Testis (tissue), 3 donors: ENCODE data around the gene SHISA8. TPM values are rescaled to one million over a fixed set of nuclear protein-coding genes. Genes with fewer than 3 reads are reported as not detected.

ENCODE experiments used
- DNase-seq: peaks from one replicate; pipeline ENCODE4 v3.0.0-alpha.2; 2019
- H3K27ac ChIP-seq, 2 donors: fragments of 200-600 bp; sonication (generic); one replicate each; pipeline ENCODE4 v1.5.1; 2019
- H3K27me3 ChIP-seq: fragments of 200-600 bp; sonication (generic); one replicate; pipeline ENCODE4 v1.5.1; 2019
- H3K36me3 ChIP-seq: fragments of 200-600 bp; sonication (generic); one replicate; pipeline ENCODE4 v1.5.1; 2017; ENCODE audit warnings: low read depth; ENCODE audit errors: missing control alignments
- H3K4me1 ChIP-seq: fragments of 200-600 bp; sonication (generic); one replicate; pipeline ENCODE4 v1.5.1; 2019
- H3K4me3 ChIP-seq, 2 donors: fragments of 200-600 bp; sonication (generic); one replicate each; pipeline ENCODE4 v1.5.1; 2017 to 2019
- H3K9me3 ChIP-seq: fragments of 200-600 bp; sonication (generic); one replicate; pipeline ENCODE4 v1.5.1; 2017
- CTCF ChIP-seq, 3 experiments: fragments of 450-650 bp in 2 of 3; fragments of 200-600 bp in 1 of 3; sonication (generic) in 1 of 3; IDR thresholded peaks; one replicate each; pipeline ENCODE4 v1.5.1; 2016 to 2019; ENCODE audit warnings: antibody characterized with exemption in 3 of 3, mild to moderate bottlenecking in 2 of 3, moderate library complexity in 1 of 3
- POLR2A ChIP-seq: fragments of 450-650 bp; IDR thresholded peaks from one replicate; pipeline ENCODE4 v1.6.1; 2017; ENCODE audit warnings: antibody characterized with exemption, mild to moderate bottlenecking, moderate library complexity
- WGBS, 2 donors: methylation state at CpG; one replicate each; pipeline ENCODE4 v1.1.5; 2018; 5-methylcytosine and 5-hydroxymethylcytosine counted together
- intact Hi-C: fragments of 100-400 bp; cut with DNase I; formaldehyde crosslinking; loops from one replicate; pipeline ENCODE4 v1.15.1; 2023; ENCODE audit warnings: low total_unique reads
- polyA plus RNA-seq: library from polyadenylated mRNA; stranded (reverse); fragments of 350-450 nt; fragmentation: Illumina TruSeq; extraction: RNeasy Lipid Tissue Mini Kit (QIAGEN cat#74804); gene quantifications from one replicate; pipeline ENCODE4 v1.2.3, GENCODE V29; 2014; ENCODE audit warnings: low read depth, low replicate concordance; ENCODE audit not compliant: insufficient read depth
- total RNA-seq, 2 donors: library from RNA; depleted of rRNA; stranded (reverse); fragments of >200 nt; gene quantifications; one replicate each; pipeline ENCODE4 v1.2.3, GENCODE V29; 2016

SHISA8 gene
- total and polyA plus RNA-seq, 3 donors from 2014 or later = 1.3 to 1.4 TPM; not detected in 1

DNA sequence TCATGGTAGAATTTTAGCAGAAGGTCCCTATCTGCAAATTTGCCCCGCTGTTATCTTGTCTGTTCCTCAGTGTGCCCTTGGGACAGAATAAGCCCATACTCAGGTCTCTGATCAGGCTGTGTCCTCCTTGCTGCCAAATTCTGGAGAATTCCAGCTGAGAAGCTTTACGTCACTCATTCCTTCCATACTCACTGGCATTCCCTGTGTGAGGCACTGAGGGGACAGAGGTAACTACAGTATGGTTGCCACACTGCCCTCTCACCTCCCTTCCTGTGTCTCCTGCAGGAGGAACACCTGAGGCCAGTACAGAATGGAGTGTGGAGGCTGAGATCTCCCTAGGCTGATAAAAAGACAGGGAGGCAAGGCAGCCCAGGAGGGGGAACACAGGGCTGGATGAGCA is 31.5 kb downstream of the SHISA8 start:
- Histone ChIP-seq H3K36me3 (no peaks in the 10 kb centered on the region), H3K9me3 (no peaks in the 10 kb centered on the region), H3K4me3 (no peak overlapping the region), H3K4me1 (no peaks in the 10 kb centered on the region), H3K27ac (no peak overlapping the region), H3K27me3 (no peaks in the 10 kb centered on the region)
- 42 to 84% methylated on average over 2 of the region's 2 CpGs for WGBS, 2 donors
- peak; percentile 27 for DNase-seq
- TF ChIP-seq POLR2A (no peak), CTCF (IDR thresholded peaks at IDR 0.05) (no peak)
- intact Hi-C loops = no loop called here

DNA sequence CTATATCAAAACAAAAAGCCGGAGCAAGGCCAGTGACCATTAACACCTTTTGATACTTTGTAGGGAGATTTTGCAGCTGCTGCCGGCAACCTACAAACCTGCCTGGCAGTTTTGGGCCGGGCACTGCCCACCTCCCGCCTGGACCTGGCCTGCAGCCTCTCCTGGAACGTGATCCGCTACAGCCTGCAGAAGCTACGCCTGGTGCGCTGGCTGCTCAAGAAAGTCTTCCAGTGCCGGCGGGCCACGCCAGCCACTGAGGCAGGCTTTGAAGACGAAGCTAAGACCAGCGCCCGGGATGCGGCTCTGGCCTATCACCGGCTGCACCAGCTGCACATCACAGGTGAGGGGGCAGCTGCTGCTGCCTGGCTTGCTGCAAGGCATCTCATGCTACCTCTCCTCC is 34.2 kb downstream of the SHISA8 start:
- TF ChIP-seq CTCF (IDR thresholded peaks at IDR 0.05) = no peak
- TF ChIP-seq POLR2A = no peak
- H3K27ac ChIP-seq = no peak overlapping the region
- no peaks in the 10 kb centered on the region for H3K27me3 ChIP-seq
- no peak for DNase-seq
- no peaks in the 10 kb centered on the region for H3K9me3 ChIP-seq
- 78 to 90% methylated on average over 16 of the region's 16 CpGs for WGBS, 2 donors
- no peaks in the 10 kb centered on the region for H3K4me1 ChIP-seq
- H3K4me3 ChIP-seq = no peak overlapping the region
- intact Hi-C loops = no loop called here
- no peaks in the 10 kb centered on the region for H3K36me3 ChIP-seq

DNA sequence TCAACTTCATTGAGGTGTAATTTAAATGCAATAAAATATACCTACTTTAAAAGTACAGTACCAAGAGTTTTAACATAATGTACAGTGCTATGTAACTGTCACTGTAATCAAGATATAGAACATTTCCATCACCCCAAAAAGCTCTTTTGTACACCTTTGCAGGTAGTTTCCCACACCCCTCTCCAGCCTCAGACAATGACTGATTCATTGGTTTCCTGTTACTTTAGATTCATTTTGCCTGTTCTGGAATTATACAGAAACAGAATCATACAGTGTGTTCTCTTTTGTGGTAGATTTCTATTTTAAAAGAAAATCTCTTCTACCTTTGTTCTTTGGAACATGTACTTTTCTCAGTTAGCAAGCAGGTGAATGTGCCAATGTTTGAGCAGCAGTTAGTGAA is 38.2 kb downstream of the SHISA8 start:
- no peaks in the 10 kb centered on the region for H3K36me3 ChIP-seq

GRCh38 chr22:41876275-41876674 is 38.6 kb downstream of the SHISA8 start:
- no peaks in the 10 kb centered on the region for H3K36me3 ChIP-seq
- H3K27me3 ChIP-seq = no peaks in the 10 kb centered on the region
- no peak overlapping the region for H3K4me3 ChIP-seq
- TF ChIP-seq CTCF (IDR thresholded peaks at IDR 0.05) (no peak), POLR2A (no peak)
- WGBS, 2 donors = 94 to 96% methylated on average over 3 of the region's 3 CpGs
- no peaks in the 10 kb centered on the region for H3K9me3 ChIP-seq
- intact Hi-C loops = no loop called here
- H3K27ac ChIP-seq = no peak overlapping the region
- DNase-seq = no peak
- H3K4me1 ChIP-seq = no peaks in the 10 kb centered on the region

More for the DNA sequence above, 38.2 kb downstream of the SHISA8 start:
- Histone ChIP-seq H3K9me3 (no peaks in the 10 kb centered on the region), H3K27ac (no peak overlapping the region), H3K4me3 (no peak overlapping the region), H3K4me1 (no peaks in the 10 kb centered on the region), H3K27me3 (no peaks in the 10 kb centered on the region)
- no peak for TF ChIP-seq POLR2A
- TF ChIP-seq CTCF (IDR thresholded peaks at IDR 0.05) = no peak
- DNase-seq = no peak
- intact Hi-C loops = no loop called here

DNA sequence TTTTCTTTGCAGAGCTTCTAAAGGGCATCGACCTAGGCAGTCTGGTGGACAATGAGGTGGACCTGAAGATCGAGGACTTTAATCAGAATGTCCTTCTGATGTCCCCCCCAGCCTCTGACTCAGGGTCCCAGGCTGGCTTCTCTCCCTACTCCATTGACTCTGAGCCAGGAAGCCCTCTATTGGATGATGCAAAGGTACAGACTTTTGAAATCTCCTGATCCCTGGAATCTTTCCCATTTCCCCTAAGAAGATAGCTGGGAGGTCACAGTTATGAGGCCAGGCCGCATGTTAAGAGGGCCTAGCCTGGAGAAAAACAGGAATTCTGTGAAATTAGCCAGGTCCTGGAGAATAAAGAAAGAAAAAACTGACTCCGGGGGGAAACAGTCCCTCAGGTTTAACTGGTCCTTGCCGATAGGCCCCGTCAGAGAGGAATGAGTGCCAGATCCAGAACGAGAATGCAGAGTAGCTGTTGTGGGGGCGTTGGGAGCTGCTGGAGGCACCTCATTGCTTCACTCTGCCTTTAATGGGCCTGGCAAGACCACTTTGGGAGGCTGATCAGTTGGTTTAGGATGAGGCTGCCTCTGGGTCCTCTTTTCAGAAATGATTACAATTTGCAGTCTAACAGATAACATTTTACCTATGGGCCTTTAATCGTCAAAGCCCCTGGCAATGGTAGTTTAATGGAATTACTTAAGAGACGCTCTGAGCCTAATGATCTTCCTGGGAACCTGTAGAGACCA is 39.2 kb downstream of the SHISA8 start:
- no peaks in the 10 kb centered on the region for H3K4me1 ChIP-seq
- no peaks in the 10 kb centered on the region for H3K36me3 ChIP-seq
- no peak overlapping the region for H3K27ac ChIP-seq
- intact Hi-C loops = no loop called here
- no peaks in the 10 kb centered on the region for H3K9me3 ChIP-seq
- 74 to 83% methylated on average over 9 to 10 of the region's 10 CpGs for WGBS, 2 donors
- no peak overlapping the region for H3K4me3 ChIP-seq
- TF ChIP-seq CTCF (IDR thresholded peaks at IDR 0.05) (no peak), POLR2A (no peak)
- no peak for DNase-seq
- no peaks in the 10 kb centered on the region for H3K27me3 ChIP-seq
